SK-N-MC (cell line): Measurements from ENCODE around the gene NINL.

Source experiments
- DNase-seq: peaks from one replicate; pipeline ENCODE4 v3.0.0-alpha.2; 2011; ENCODE audit warnings: low read depth, low spot score
- H3K27ac ChIP-seq: fragments of 200-600 bp; sonication (generic); 2 replicates; pipeline ENCODE4 v1.5.1; 2016; ENCODE audit warnings: mixed run types
- H3K36me3 ChIP-seq: fragments of 200-600 bp; sonication (generic); 2 replicates; pipeline ENCODE4 v1.6.1; 2017; ENCODE audit warnings: antibody characterized with exemption, low read length, mixed read lengths; ENCODE audit not compliant: insufficient read depth
- H3K4me3 ChIP-seq: fragments of 200-600 bp; sonication (generic); 2 replicates; pipeline ENCODE4 v1.5.1; 2016
- H3K9ac ChIP-seq: fragments of 200-600 bp; sonication (generic); 2 replicates; pipeline ENCODE4 v1.8.0; 2017; ENCODE audit warnings: mixed run types, mixed read lengths; ENCODE audit not compliant: insufficient read length
- H3K9me3 ChIP-seq: fragments of 200-600 bp; sonication (generic); 2 replicates; pipeline ENCODE4 v1.6.1; 2017; ENCODE audit warnings: low read depth, mild to moderate bottlenecking, antibody characterized with exemption, low read length, moderate library complexity, mixed read lengths
- EZH2 ChIP-seq: fragments of 200-600 bp; sonication (generic); IDR thresholded peaks from one replicate; pipeline ENCODE4 v1.6.1; 2017; ENCODE audit warnings: antibody characterized with exemption
- FOXP2 ChIP-seq: optimal IDR thresholded peaks from 2 replicates; pipeline ENCODE3; 2011; ENCODE audit warnings: mild to moderate bottlenecking, moderate library complexity; ENCODE audit not compliant: insufficient read depth; ENCODE audit errors: extremely low read length, control extremely low read depth
- POLR2AphosphoS5 ChIP-seq: IDR thresholded peaks from 2 replicates; pipeline ENCODE4 v1.6.1; 2012; ENCODE audit warnings: mild to moderate bottlenecking, low read depth, low read length, borderline replicate concordance

Gene NINL

GRCh38 chr20:25498280-25498606 is 87.1 kb downstream of the NINL start:
- Histone ChIP-seq H3K9me3 (no peaks in the 10 kb centered on the region), H3K4me3 (no peak overlapping the region), H3K9ac (no peak overlapping the region), H3K27ac (no peak overlapping the region), H3K36me3 (no peaks in the 10 kb centered on the region; the same call in 1 of the 2 replicates)
- DNase-seq: no peak
- TF ChIP-seq FOXP2 (no peak), POLR2AphosphoS5 (no peak), EZH2 (no peak)

DNA sequence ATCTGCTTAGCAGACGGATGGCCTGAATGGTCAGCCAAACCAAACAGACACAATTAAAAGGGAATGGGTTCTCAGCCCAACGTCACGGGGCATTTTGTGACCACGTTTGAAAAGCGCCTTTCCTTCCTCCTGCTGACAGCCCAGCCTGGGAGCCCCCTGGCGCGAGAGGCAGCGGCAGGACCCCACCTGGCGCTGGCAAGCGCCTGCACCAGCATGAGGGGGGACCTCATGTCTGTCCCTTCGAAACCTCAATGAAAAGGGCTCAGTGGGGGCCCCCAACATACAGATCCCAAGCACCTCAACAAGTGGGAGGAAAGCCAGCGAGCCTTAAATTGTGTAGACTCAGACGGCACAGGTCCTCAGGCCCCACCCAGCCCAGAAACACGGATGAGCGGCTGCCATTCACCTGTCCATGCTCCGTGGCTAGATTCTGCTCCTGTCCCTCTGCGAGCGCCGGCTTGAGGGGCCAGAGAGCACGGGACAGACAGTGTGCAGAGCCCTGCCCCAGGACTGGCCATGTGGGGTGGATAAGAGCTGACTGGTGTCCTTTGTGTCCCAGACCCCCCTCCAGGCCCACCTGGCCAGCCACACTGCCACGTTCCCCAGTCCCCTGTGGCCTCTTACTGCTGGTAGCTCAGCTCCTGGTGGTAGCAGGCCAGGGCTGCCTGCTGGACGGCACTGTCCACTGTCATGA is 87.6 kb downstream of the NINL start:
- no peaks in the 10 kb centered on the region for H3K9me3 ChIP-seq
- no peak overlapping the region for H3K27ac ChIP-seq
- H3K9ac ChIP-seq: no peak overlapping the region
- no peaks in the 10 kb centered on the region; the same call in 1 of the 2 replicates for H3K36me3 ChIP-seq
- DNase-seq: no peak
- H3K4me3 ChIP-seq: no peak overlapping the region
- no peak for TF ChIP-seq EZH2
- TF ChIP-seq POLR2AphosphoS5: no peak
- TF ChIP-seq FOXP2: no peak

DNA sequence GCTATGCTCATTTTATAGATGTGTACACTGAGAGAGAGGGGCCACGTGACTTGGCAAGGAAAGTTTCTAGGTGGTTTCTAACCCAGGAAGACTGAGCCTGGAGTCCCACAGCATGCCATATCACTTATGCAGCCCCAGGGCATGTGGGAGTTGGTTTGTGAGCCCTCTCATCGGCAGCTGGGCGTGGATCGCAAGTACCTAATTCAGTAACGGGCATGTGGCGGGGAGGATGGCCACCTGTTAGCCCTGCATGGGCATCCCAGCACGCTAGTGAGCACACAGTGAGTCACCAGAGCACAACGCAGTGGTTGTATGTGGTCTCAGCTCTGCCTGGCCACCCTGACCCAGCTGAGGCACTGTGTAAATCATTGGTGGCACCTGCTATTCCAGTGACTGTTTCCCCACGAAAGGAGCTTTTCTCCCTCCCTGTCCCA is 88.3 kb downstream of the NINL start:
- H3K4me3 ChIP-seq: no peak overlapping the region
- no peaks in the 10 kb centered on the region for H3K36me3 ChIP-seq
- no peak for DNase-seq
- no peak overlapping the region for H3K9ac ChIP-seq
- TF ChIP-seq EZH2 (no peak), POLR2AphosphoS5 (no peak), FOXP2 (no peak)
- no peaks in the 10 kb centered on the region for H3K9me3 ChIP-seq
- no peak overlapping the region for H3K27ac ChIP-seq

DNA sequence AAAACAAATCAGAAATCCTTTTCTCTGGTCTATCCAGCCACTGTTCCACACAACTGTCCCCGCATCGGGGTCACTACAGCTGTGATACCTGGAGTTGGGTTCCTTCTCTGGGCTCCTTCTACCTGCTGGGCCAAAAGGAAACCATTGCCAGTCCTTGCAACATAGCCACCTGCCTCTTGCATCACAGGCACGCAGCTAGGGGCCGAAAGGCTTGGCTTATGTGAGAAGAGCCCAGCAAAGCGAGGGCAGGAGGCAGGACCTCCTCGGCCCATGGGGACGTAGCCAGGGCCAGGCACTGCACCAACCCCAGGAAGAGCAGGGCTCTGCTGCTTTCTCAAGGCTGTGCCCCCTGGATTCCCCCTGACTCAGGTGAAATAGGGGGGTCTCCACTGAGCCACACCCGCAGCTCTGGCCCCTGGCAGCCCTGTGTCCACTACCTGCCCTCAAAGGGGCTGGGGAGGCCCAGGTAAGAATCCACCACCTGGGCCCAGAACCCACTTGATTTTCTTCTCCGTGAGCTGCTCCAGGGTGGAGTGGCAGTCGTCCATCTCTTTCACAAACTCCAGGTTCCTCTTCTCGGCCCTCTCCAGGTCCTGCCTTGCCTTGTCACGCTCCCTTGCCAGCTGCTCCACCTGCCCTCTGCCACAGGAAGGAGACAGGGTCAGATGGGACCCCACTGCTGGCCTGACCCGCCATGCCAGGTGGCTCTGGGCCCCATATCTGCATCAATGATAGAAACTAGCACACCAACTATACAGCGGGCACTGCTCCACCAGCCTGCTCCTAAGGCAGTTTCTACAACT is 89.0 kb downstream of the NINL start:
- TF ChIP-seq FOXP2 (no peak), EZH2 (no peak), POLR2AphosphoS5 (no peak)
- H3K9me3 ChIP-seq: no peaks in the 10 kb centered on the region
- no peaks in the 10 kb centered on the region for H3K36me3 ChIP-seq
- H3K27ac ChIP-seq: no peak overlapping the region
- H3K9ac ChIP-seq: no peak overlapping the region
- DNase-seq: no peak
- H3K4me3 ChIP-seq: no peak overlapping the region

- H3K4me3 ChIP-seq: no peak overlapping the region
- no peak overlapping the region for H3K27ac ChIP-seq
- TF ChIP-seq FOXP2 (no peak), EZH2 (no peak), POLR2AphosphoS5 (no peak)
- no peak for DNase-seq
- H3K36me3 ChIP-seq: no peaks in the 10 kb centered on the region
- H3K9me3 ChIP-seq: no peaks in the 10 kb centered on the region
- H3K9ac ChIP-seq: no peak overlapping the region
Observed at GRCh38 chr20:25495189-25495824, 90.0 kb downstream of the NINL start.

DNA sequence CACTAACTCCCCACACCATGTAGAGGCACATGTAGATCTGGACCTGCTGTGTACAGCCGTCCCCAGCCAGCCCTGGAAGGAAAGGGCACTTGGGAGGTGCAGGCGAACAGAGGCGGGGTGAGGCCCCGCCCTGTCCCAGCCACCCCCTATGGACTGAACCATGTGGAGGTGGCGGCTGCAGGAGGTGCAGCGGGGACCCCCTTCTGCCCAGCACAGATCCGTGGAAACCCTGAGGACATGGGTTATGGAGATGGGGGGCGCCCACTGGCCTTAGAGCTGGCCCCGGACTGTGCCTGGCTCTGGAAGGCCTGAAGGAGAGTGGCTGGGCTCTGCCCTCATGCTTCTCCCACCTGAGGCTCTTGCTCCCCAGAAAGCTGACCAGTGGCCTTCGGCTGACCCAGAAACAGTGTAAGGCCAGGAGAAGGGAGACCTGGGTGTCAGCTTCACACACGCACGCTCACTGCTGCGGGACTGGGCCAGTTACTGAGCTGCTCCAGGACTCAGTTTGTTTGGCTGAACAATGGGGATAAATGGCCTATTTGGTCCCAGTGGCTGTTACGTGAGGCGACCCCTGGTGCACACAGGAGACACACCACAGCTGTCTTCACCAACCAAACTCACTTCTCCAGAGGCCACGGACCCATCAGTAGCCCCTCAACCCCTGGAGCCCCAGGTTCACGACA is 90.7 kb downstream of the NINL start:
- TF ChIP-seq EZH2: no peak
- no peak for TF ChIP-seq POLR2AphosphoS5
- TF ChIP-seq FOXP2: no peak
- H3K4me3 ChIP-seq: no peak overlapping the region
- no peaks in the 10 kb centered on the region for H3K9me3 ChIP-seq
- no peaks in the 10 kb centered on the region for H3K36me3 ChIP-seq
- DNase-seq: no peak
- no peak overlapping the region for H3K9ac ChIP-seq
- no peak overlapping the region for H3K27ac ChIP-seq

DNA sequence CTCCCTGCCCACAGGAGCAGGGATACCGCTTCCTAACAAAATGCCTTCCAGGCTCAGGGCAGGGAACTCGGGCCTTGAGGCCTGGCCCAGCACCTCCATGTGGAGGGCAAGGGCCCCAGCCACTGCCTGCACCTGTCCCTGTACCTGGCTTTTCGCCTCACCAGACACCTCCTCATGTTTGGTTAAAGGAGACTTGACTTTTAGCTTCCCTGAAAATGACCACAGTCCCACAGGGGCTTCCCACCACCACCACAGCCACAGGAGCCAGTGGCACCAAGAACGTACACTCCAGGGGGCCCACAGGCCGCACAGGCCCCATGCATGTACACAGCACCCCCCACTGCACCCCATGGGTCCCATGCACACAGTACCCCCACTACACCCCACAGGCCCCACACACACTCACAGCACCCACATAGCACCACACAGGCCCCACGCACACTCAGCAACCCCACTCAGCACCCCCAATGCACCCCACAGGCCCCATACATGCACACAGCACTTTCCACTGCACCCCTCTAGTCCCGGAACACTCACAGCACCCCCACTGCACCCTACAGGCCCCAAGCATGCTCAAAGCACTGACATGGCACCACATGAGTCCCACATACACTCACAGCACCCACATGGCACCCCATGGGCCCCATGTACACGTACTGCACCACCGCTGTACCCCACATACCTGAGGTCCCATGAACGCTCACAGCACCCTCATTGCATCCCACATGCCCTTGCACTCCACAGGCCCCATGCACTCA is 91.4 kb downstream of the NINL start:
- Histone ChIP-seq H3K9ac (no peak overlapping the region), H3K9me3 (no peaks in the 10 kb centered on the region), H3K4me3 (no peak overlapping the region), H3K27ac (no peak overlapping the region), H3K36me3 (peaks cover 3% of the 10 kb centered on the region; the same call in 1 of the 2 replicates)
- TF ChIP-seq EZH2 (no peak), POLR2AphosphoS5 (no peak), FOXP2 (no peak)
- no peak for DNase-seq
